GM21381 (cell line): ENCODE results near the gene PRPSAP1.
"Not testable (repeated sequence)": the region's sequence is repeated elsewhere in the genome, so short reads cannot be mapped to it uniquely, and the experiment has no call there.

ENCODE experiments used
- ATAC-seq: cut with Tn5 transposase; IDR thresholded peaks from one replicate; pipeline ENCODE4 v1.9.1; 2021; ENCODE audit warnings: mild to moderate bottlenecking, moderate library complexity; ENCODE audit not compliant: unreplicated experiment

Gene PRPSAP1

GRCh38 chr17:76360461-76360860, 6.7 kb upstream of the PRPSAP1 start:
- ATAC-seq: no peak

- ATAC-seq: not testable (repeated sequence)
Observed at GRCh38 chr17:76359776-76360175, 6.1 kb upstream of the PRPSAP1 start.

GRCh38 chr17:76359375-76359774, 5.7 kb upstream of the PRPSAP1 start:
- ATAC-seq: no peak

- ATAC-seq: no peak
Observed at GRCh38 chr17:76357597-76358158, 4.0 kb upstream of the PRPSAP1 start.

GRCh38 chr17:76356803-76357456, 3.2 kb upstream of the PRPSAP1 start:
- ATAC-seq: no peak

GRCh38 chr17:76354747-76355310, 1.1 kb upstream of the PRPSAP1 start:
- ATAC-seq: no peak

- ATAC-seq: no peak
Observed at GRCh38 chr17:76354317-76354729, 607 bp upstream of the PRPSAP1 start.

GRCh38 chr17:76353004-76353598, 615 bp downstream of the PRPSAP1 start:
- peak; percentile 13 for ATAC-seq

- no peak for ATAC-seq
Observed at GRCh38 chr17:76351526-76352071, 2.1 kb downstream of the PRPSAP1 start.

GRCh38 chr17:76350463-76350862, 3.3 kb downstream of the PRPSAP1 start:
- no peak for ATAC-seq

- ATAC-seq: not testable (repeated sequence)
Observed at GRCh38 chr17:76346936-76347335, 6.8 kb downstream of the PRPSAP1 start.

GRCh38 chr17:76345377-76345974, 8.2 kb downstream of the PRPSAP1 start:
- no peak for ATAC-seq

- no peak for ATAC-seq
Observed at GRCh38 chr17:76343106-76343505, 10.6 kb downstream of the PRPSAP1 start.

- ATAC-seq: no peak
Observed at GRCh38 chr17:76341301-76341700, 12.4 kb downstream of the PRPSAP1 start.

- ATAC-seq: no peak
Observed at GRCh38 chr17:76337413-76337777, 16.3 kb downstream of the PRPSAP1 start.

- ATAC-seq: no peak
Observed at GRCh38 chr17:76336756-76337412, 16.8 kb downstream of the PRPSAP1 start.

GRCh38 chr17:76335716-76336381, 17.9 kb downstream of the PRPSAP1 start:
- ATAC-seq: no peak

GRCh38 chr17:76333673-76334505, 19.8 kb downstream of the PRPSAP1 start:
- no peak for ATAC-seq

GRCh38 chr17:76331083-76331482, 22.6 kb downstream of the PRPSAP1 start:
- no peak for ATAC-seq

- ATAC-seq: no peak
Observed at GRCh38 chr17:76329664-76330063, 24.1 kb downstream of the PRPSAP1 start.
